HTR-8/SVneo (cell line): ENCODE measurements around the gene MRPL11.
"Not testable (repeated sequence)": the region's sequence is repeated elsewhere in the genome, so short reads cannot be mapped to it uniquely, and the experiment has no call there.

Experiments
- DNase-seq: peaks from one replicate; pipeline ENCODE4 v3.0.0; 2011; ENCODE audit warnings: low spot score, mixed read lengths; ENCODE audit not compliant: insufficient read length
- FAIRE-seq: peaks from 2 replicates; lab custom pipeline; 2011; peaks lifted over from hg19 to GRCh38; lab: Jason Lieb, UNC

The MRPL11 gene

GRCh38 chr11:66467756-66468155 lies 29.1 kb upstream of the MRPL11 start:
- no peak for DNase-seq
- peak; percentile 89 for FAIRE-seq

GRCh38 chr11:66467034-66467659 lies 28.5 kb upstream of the MRPL11 start:
- FAIRE-seq (no peak), DNase-seq (no peak)

DNA sequence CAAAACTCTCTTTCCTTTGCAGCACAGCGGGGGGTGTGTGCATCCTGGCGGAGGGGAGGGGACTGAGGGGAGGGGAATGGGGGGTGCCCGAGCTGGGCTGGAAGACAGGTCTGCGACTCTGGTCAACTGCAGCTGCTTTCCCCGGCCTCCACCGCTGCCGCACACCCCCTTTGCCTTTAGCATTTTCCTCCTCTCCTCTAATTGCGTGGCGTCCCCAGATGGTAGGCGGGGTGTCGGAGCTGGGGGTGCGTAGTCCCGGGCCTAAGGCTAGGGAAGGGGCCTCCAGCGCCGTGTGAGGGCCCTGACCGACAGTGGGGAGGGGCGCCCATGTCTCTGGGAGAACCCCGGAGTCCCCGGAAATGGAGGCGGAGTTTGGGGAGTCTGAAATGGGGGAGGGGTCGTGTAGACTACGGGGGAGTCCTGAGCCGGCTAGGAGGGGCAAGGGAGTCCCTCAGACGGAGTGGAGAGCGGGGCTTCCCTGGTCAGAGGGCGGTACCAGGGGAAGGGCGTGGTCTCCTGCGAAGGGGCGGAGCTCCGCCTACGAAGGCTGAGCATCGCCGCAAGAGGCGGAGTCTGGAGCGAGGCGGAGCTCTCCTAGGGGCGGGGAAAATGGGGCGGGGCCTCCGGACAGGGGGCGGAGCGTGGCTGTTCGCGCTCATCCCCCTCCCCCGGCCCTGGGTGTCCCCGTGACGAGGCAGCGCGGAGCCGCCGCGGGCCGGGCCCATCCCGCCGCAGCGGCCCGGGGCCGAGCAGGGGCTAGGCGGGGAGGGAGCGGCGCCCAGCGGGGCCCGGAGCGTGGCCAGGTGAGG lies 27.8 kb upstream of the MRPL11 start, which contains the start of gene PELI3:
Gene PELI3 (plus strand): TSS at position 681 of the 809 bp plus-strand sequence. CDS start 1,224 bp downstream, outside the sequence.
- FAIRE-seq (peak; percentile 99), DNase-seq (peak; percentile 99)

GRCh38 chr11:66465373-66466224 lies 27.0 kb upstream of the MRPL11 start:
- FAIRE-seq = no peak
- DNase-seq = no peak

DNA sequence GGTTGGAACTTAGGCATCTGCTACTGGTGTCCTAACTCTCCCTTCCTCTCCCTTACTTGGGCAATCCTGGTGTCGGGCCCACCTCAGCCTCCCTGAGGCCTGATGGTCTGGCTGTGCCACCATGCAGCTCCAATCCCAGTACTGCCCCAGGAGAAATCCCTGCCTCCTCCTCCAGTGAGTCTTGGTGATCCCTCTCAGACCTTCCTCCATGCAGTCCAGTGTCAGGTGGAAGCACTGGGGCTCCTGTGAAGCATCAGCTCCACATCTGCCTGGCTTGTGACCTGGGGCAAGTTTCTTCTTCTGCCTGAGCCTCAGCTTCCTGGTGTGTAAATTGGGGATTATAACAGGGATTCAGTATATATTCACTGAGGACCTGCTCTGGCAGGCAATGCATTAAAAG lies 26.3 kb upstream of the MRPL11 start:
- FAIRE-seq (peak; percentile 9), DNase-seq (no peak)

- DNase-seq, FAIRE-seq: not testable (repeated sequence)
Observed at GRCh38 chr11:66464116-66464515, 25.5 kb upstream of the MRPL11 start.

DNA sequence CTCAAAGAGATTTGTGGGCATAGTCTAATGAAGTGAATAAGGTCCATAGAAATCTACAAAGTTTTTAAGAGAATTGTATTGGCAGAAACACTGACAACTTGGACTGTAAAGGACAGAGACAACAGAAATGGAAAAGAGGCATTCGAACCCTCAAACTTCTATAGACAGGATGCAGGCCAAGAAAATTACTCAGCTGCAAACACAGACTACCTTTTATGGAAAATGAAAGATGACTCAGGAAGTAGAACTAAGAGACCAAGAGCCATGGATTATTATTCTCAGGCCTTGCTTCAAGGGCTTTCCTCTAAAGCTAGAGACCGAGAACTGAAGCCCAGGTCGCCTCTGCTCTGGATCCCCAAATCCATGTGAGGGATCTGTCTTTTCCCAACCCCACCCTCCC lies 24.3 kb upstream of the MRPL11 start:
- FAIRE-seq (no peak), DNase-seq (no peak)

DNA sequence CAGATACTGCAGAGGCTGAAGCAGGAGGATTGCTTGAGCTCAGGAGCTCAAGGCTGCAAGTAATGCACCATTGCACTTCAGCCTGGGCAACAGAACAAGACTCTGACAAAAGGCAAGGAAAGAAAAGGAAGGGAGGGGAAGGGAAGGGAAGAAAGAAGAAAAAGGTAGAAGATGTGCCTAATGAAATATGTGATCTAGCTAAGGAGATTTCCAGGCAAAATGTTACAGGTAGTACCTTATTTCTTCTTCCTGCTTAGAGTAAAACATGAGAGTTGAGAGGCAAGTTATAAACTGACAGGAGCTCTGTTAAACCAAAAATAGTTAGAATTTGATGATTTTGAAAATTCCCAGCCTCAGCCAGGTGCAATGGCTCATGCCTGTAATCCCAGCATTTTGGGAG lies 23.4 kb upstream of the MRPL11 start:
- FAIRE-seq (no peak), DNase-seq (no peak)

- no peak for DNase-seq
- FAIRE-seq = no peak
Observed at GRCh38 chr11:66459138-66459778, 20.6 kb upstream of the MRPL11 start.

DNA sequence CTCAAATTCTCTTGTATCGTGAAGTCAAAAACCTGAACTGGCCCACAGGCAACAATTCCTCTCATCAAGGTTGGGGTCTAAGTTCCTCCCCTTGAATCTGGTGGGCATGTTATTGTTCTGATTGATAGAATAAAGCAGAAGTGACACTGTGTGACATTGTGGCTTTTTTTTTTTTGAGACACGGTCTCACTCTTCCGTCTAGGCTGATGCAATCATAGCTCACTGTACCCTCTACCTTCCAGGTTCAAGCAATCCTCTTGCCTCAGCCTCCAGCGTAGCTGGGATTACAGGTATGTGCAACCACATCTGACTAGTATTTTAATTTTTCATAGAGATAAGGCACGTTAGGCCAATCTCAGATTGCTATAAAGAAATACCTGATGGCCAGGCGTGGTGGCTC lies 19.2 kb upstream of the MRPL11 start:
- no peak for FAIRE-seq
- no peak for DNase-seq

- FAIRE-seq (peak; percentile 68), DNase-seq (no peak)
Observed at GRCh38 chr11:66454828-66455227, 16.2 kb upstream of the MRPL11 start.

GRCh38 chr11:66454247-66454646 lies 15.6 kb upstream of the MRPL11 start:
- peak; percentile 83 for FAIRE-seq
- DNase-seq = peak; percentile 73

GRCh38 chr11:66451663-66452062 lies 13.0 kb upstream of the MRPL11 start:
- no peak for DNase-seq
- FAIRE-seq = peak; percentile 38

- peak; percentile 79 for FAIRE-seq
- no peak for DNase-seq
Observed at GRCh38 chr11:66450560-66450959, 11.9 kb upstream of the MRPL11 start.

DNA sequence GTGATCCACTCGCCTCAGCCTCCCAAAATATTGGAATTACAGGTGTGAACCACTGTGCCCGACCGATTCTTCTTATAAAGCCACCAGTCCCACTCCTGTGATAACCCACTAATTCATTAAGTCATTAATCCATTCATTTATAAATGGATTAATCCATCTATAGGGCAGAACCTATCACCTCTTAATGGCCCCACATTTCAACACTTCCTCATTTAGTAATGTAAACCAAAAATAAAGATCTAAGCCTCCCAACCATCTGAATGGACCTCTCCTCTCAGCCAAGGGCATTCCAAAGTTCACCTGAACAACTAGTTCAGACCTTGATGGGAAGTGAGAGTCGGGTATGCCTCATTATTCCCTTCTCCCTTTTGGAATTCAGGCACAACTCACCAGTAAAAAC lies 9.9 kb upstream of the MRPL11 start:
- DNase-seq = no peak
- no peak for FAIRE-seq

GRCh38 chr11:66447012-66447411 lies 8.4 kb upstream of the MRPL11 start:
- FAIRE-seq = no peak
- DNase-seq = no peak

DNA sequence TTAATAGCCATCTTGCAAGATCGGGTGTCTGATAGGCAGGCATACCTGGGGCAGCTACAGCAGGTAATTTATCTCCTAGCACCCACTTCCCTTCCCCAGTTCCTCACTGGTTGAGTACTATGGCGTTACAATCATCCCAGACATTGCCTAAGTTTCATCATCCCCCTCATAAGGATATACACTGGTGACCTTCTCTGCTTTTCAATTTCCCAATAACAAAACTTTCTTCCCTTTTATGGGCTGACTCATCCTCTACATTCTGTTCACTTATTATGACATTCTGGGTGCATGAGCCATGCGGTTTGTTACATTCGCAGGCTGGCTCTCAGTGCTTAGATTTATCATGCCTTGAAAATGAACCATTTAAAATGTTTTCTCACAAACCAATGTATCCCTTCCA lies 5.0 kb upstream of the MRPL11 start:
- DNase-seq = peak; percentile 59
- FAIRE-seq = peak; percentile 91

- FAIRE-seq, DNase-seq: not testable (repeated sequence)
Observed at GRCh38 chr11:66440940-66441282, 2.3 kb upstream of the MRPL11 start.

DNA sequence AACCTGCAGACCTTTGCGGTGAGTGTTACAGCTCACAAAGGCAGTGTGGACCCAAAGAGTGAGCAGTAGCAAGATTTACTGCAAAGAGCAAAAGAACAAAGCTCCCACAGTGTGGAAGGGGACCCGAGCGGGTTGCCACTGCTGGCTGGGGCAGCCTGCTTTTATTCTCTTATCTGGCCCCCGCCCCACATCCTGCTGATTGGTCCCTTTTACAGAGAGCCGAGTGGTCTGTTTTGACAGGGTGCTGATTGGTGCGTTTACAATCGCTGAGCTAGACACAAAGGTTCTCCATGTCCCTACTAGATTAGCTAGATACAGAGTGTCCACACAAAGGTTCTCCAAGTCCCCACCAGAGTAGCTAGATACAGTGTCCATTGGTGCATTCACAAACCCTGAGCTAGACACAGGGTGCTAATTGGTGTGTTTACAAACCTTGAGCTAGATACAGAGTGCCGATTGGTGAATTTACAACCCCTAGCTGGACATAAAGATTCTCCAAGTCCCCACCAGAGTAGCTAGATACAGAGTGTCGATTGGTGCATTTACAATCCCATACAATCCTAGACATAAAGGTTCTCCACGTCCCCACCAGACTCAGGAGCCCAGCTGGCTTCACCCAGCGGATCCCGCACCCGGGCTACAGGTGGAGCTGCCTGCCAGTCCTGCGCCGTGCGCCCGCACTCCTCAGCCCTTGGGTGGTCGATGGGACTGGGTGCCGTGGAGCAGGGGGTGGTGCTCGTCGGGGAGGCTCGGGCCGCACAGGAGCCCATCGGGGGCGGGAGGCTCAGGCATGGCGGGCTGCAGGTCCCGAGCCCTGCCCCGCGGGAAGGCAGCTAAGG lies 1.7 kb upstream of the MRPL11 start:
- FAIRE-seq, DNase-seq: not testable (repeated sequence)
